MM.1S (cell line): ENCODE data around the gene ANK2.

Experiments
- DNase-seq: peaks from one replicate; pipeline ENCODE4 v3.0.0-alpha.2; 2015
- H2AFZ ChIP-seq: fragments of 300-600 bp; sonication (generic); 2 replicates; pipeline ENCODE4 v1.6.0; 2016; ENCODE audit warnings: antibody characterized with exemption, low read length
- H3F3A ChIP-seq: fragments of 300-600 bp; sonication (generic); 2 replicates; pipeline ENCODE4 v1.6.1; 2016; ENCODE audit warnings: mild to moderate bottlenecking, antibody characterized with exemption, low read length, moderate library complexity, mixed read lengths; ENCODE audit not compliant: insufficient read depth
- H3K27ac ChIP-seq: fragments of 300-600 bp; sonication (generic); 2 replicates; pipeline ENCODE4 v1.5.1; 2016; ENCODE audit warnings: mild to moderate bottlenecking, low read length
- H3K27me3 ChIP-seq: fragments of 300-600 bp; sonication (generic); replicated peaks from 2 replicates; pipeline ENCODE4 v1.6.0; 2016; ENCODE audit warnings: low read length; ENCODE audit not compliant: insufficient read depth
- H3K36me3 ChIP-seq: fragments of 300-600 bp; sonication (generic); replicated peaks from 2 replicates; pipeline ENCODE4 v1.6.1; 2016; ENCODE audit warnings: mild to moderate bottlenecking, low read length, mixed read lengths; ENCODE audit not compliant: insufficient read depth
- H3K4me1 ChIP-seq: fragments of 300-600 bp; sonication (generic); 2 replicates; pipeline ENCODE4 v1.6.1; 2016; ENCODE audit warnings: low read length, mixed read lengths
- H3K4me2 ChIP-seq: fragments of 300-600 bp; sonication (generic); 2 replicates; pipeline ENCODE4 v1.6.0; 2016; ENCODE audit warnings: low read depth, low read length
- H3K4me3 ChIP-seq: fragments of 300-600 bp; sonication (generic); 2 replicates; pipeline ENCODE4 v1.5.1; 2016; ENCODE audit warnings: low read length, mixed read lengths
- H3K79me2 ChIP-seq: fragments of 300-600 bp; sonication (generic); 2 replicates; pipeline ENCODE4 v1.6.1; 2016; ENCODE audit warnings: mixed run types, low read length, mixed read lengths
- H3K9ac ChIP-seq: fragments of 300-600 bp; sonication (generic); 2 replicates; pipeline ENCODE4 v1.6.1; 2016; ENCODE audit warnings: low read length, mixed read lengths
- H3K9me2 ChIP-seq: fragments of 300-600 bp; sonication (generic); replicated peaks from 2 replicates; pipeline ENCODE4 v1.6.1; 2016; ENCODE audit warnings: mild to moderate bottlenecking, low read length, mixed read lengths; ENCODE audit not compliant: insufficient read depth
- H3K9me3 ChIP-seq: fragments of 300-600 bp; sonication (generic); replicated peaks from 2 replicates; pipeline ENCODE4 v1.6.1; 2016; ENCODE audit warnings: mild to moderate bottlenecking, low read length, mixed read lengths; ENCODE audit not compliant: insufficient read depth
- H4K20me1 ChIP-seq: fragments of 300-600 bp; sonication (generic); 2 replicates; pipeline ENCODE4 v1.6.1; 2016; ENCODE audit warnings: mild to moderate bottlenecking, low read length, moderate library complexity, mixed read lengths; ENCODE audit not compliant: insufficient read depth
- EZH2 ChIP-seq: fragments of 300-600 bp; sonication (generic); optimal IDR thresholded peaks from 2 replicates; pipeline ENCODE3; 2017; ENCODE audit warnings: low read depth, mild to moderate bottlenecking, antibody characterized with exemption, low read length, mixed read lengths
- EZH2phosphoT487 ChIP-seq: fragments of 300-600 bp; sonication (generic); IDR thresholded peaks from 2 replicates; pipeline ENCODE4 v1.6.1; 2018; ENCODE audit warnings: antibody characterized with exemption, low read length
- TF ChIP-seq, protein P1 (sequence below): fragments of 300-600 bp; sonication (generic); IDR thresholded peaks from 2 replicates; pipeline ENCODE4 v1.5.1; 2016; ENCODE audit warnings: antibody characterized with exemption, low read length, mixed read lengths

ANK2 gene

DNA sequence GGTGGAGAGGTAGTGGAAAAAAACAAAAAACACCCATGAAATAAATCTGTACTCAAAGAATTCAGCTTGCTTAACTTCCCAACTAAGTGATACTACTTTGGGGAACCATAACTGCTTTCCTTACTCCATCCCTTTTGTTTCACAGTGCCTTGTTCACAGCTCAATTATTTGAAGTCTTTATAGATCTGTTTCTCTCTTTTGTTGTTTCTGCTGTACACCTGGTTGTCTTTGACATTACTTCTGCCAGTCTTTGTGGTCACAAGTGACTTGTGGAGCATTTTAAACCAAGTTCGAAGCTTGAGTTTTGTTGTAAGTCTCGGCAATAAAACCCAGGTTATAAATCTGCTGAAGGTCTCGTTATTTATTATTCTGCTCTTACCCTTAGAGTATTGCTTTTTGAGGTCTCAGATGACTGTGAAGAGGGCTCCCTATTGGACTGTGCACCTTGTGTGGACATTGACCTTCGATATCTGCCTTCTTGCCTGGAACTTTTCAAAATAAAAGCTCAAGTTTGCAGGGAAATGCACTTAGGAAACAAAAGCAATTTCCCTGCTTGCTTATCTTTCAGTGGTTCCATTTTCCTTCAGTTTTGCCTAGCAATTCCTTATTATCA, 59.8 kb downstream of the ANK2 start:
- no peak overlapping the region for H3K27ac ChIP-seq
- H3F3A ChIP-seq = no peaks in the 10 kb centered on the region
- H3K27me3 ChIP-seq = no peaks in the 10 kb centered on the region
- H3K4me1 ChIP-seq = no peaks in the 10 kb centered on the region
- H4K20me1 ChIP-seq = no peaks in the 10 kb centered on the region
- no peaks in the 10 kb centered on the region for H3K9me3 ChIP-seq
- no peak overlapping the region for H2AFZ ChIP-seq
- H3K9ac ChIP-seq = no peak overlapping the region
- no peak overlapping the region for H3K4me2 ChIP-seq
- no peak for TF ChIP-seq EZH2
- TF ChIP-seq EZH2phosphoT487 = no peak
- TF ChIP-seq, protein P1, sequence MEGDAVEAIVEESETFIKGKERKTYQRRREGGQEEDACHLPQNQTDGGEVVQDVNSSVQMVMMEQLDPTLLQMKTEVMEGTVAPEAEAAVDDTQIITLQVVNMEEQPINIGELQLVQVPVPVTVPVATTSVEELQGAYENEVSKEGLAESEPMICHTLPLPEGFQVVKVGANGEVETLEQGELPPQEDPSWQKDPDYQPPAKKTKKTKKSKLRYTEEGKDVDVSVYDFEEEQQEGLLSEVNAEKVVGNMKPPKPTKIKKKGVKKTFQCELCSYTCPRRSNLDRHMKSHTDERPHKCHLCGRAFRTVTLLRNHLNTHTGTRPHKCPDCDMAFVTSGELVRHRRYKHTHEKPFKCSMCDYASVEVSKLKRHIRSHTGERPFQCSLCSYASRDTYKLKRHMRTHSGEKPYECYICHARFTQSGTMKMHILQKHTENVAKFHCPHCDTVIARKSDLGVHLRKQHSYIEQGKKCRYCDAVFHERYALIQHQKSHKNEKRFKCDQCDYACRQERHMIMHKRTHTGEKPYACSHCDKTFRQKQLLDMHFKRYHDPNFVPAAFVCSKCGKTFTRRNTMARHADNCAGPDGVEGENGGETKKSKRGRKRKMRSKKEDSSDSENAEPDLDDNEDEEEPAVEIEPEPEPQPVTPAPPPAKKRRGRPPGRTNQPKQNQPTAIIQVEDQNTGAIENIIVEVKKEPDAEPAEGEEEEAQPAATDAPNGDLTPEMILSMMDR = no peak
- no peaks in the 10 kb centered on the region for H3K9me2 ChIP-seq
- no peak overlapping the region for H3K4me3 ChIP-seq
- no peak for DNase-seq
- no peaks in the 10 kb centered on the region for H3K36me3 ChIP-seq
- no peaks in the 10 kb centered on the region for H3K79me2 ChIP-seq

DNA sequence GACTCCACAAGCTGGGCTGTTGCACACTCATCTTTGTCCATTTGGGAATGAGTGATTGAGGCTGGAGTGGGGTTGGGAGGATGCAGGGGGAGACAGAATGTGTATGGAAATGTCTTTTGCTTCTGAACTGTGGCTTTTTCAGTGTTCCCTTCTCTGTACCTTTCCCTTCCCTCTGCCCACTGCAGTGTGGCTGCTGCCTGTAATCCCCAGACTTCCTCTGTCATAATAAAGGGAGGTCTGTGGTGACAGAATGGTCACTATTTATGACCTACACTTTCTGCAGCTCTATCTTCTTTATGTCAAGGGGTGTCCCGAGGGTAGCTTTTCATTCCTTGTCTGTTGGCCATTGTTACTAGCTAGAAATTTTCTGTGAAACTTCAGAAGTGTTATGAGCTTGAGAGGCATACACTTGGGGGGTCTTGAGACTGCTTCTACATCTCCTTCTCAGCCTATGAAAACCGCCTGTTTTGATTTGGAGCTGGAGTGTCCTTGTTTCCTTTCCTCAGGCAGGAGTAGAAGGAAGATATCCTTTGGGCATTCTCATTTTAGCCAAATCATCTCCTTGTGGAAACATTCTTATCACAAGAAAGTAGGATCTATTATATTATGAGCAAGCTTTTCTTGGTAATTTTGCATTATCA, 63.0 kb downstream of the ANK2 start:
- DNase-seq = no peak
- Histone ChIP-seq H2AFZ (no peak overlapping the region), H3K27ac (no peak overlapping the region)

DNA sequence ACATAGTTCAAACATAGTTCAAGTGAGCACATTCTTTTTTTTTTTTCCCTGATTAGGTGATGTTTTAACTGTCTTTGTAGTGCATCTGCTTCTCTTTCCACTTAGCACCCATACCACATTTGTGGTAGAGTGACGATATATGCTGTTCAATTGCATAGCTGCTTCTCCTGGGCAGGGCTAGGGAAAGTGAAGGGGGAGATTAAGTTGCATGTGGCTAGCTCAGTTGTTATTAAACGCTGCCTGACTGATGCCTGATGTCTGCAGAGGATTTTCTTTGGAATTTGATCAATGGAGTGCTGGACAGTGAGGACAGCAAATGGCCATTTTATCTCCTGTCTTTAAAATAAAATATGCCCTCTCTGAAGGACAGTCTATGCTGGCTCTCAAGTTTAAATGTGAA, 63.7 kb downstream of the ANK2 start:
- DNase-seq = no peak
- no peaks in the 10 kb centered on the region for H3K79me2 ChIP-seq
- H3K4me2 ChIP-seq = no peak overlapping the region
- H4K20me1 ChIP-seq = no peaks in the 10 kb centered on the region
- no peaks in the 10 kb centered on the region for H3K4me1 ChIP-seq
- no peak overlapping the region for H3K9ac ChIP-seq
- H3K27me3 ChIP-seq = no peaks in the 10 kb centered on the region
- no peaks in the 10 kb centered on the region for H3K9me3 ChIP-seq
- H3K36me3 ChIP-seq = no peaks in the 10 kb centered on the region
- H3F3A ChIP-seq = no peaks in the 10 kb centered on the region
- no peaks in the 10 kb centered on the region for H3K9me2 ChIP-seq
- TF ChIP-seq EZH2 (no peak), EZH2phosphoT487 (no peak)
- TF ChIP-seq, protein P1 = no peak
- H2AFZ ChIP-seq = no peak overlapping the region
- H3K4me3 ChIP-seq = no peak overlapping the region
- H3K27ac ChIP-seq = no peak overlapping the region

More for the DNA sequence above, 63.0 kb downstream of the ANK2 start:
- H3K79me2 ChIP-seq = no peaks in the 10 kb centered on the region
- no peaks in the 10 kb centered on the region for H3K9me2 ChIP-seq
- no peaks in the 10 kb centered on the region for H3K9me3 ChIP-seq
- no peaks in the 10 kb centered on the region for H3K4me1 ChIP-seq
- no peaks in the 10 kb centered on the region for H3F3A ChIP-seq
- H3K36me3 ChIP-seq = no peaks in the 10 kb centered on the region
- H3K27me3 ChIP-seq = no peaks in the 10 kb centered on the region
- no peak overlapping the region for H3K9ac ChIP-seq
- no peaks in the 10 kb centered on the region for H4K20me1 ChIP-seq
- H3K4me3 ChIP-seq = no peak overlapping the region
- TF ChIP-seq EZH2phosphoT487 = no peak
- TF ChIP-seq, protein P1 = no peak
- no peak for TF ChIP-seq EZH2
- H3K4me2 ChIP-seq = no peak overlapping the region
